IMR-90 (cell line): Measurements from ENCODE around the gene TPCN1. TPM values are rescaled to one million over a fixed set of nuclear protein-coding genes. Genes with fewer than 3 reads are reported as not detected.

ENCODE experiments used
- ATAC-seq: fragments of 200-7000 bp; cut with Tn5 transposase; 2 replicates; pipeline ENCODE4 v1.9.1; 2020; ENCODE audit warnings: low read depth, mild to moderate bottlenecking, moderate library complexity
- BruUV-seq: library from RNA; stranded (reverse); fragments of 400-500 nt; replicated peaks from 2 replicates; lab custom pipeline; 2021; lab: Mats Ljungman, UMichigan
- CTCF ChIA-PET: fragments of 300-600 bp; formaldehyde crosslinking; extraction: SDS; loops from one replicate; lab custom pipeline; 2021; ENCODE audit warnings: antibody characterized with exemption; lab: Yijun Ruan, JAX
- POLR2A ChIA-PET: fragments of 300-600 bp; sonication (Branson Sonifier 250); formaldehyde crosslinking; loops from one replicate; lab custom pipeline; 2022; ENCODE audit warnings: antibody characterized with exemption; ENCODE audit not compliant: unreplicated experiment; lab: Charles Lee
- DNase-seq: peaks from one replicate; pipeline ENCODE4 v3.0.0; 2013
- H2AFZ ChIP-seq: replicated peaks from 2 replicates; pipeline ENCODE3; 2013; ENCODE audit warnings: low read length, mild to moderate bottlenecking; ENCODE audit not compliant: poor library complexity
- H2AK5ac ChIP-seq: 2 replicates; pipeline ENCODE4 v1.6.1; 2013; ENCODE audit warnings: low read depth, low read length, inconsistent platforms
- H2AK9ac ChIP-seq: replicated peaks from 2 replicates; pipeline ENCODE3; 2013; ENCODE audit warnings: mild to moderate bottlenecking, low read depth, low read length, moderate library complexity; ENCODE audit not compliant: poor library complexity
- H2BK120ac ChIP-seq: 2 replicates; pipeline ENCODE4 v1.6.1; 2013; ENCODE audit warnings: low read depth, low read length, inconsistent platforms
- H2BK15ac ChIP-seq: 3 replicates; pipeline ENCODE4 v1.6.1; 2013; ENCODE audit warnings: low read depth, low read length, inconsistent platforms
- H2BK20ac ChIP-seq: 2 replicates; pipeline ENCODE4 v1.6.1; 2013; ENCODE audit warnings: low read depth, mild to moderate bottlenecking, inconsistent platforms, low read length, moderate library complexity
- H2BK5ac ChIP-seq: 2 replicates; pipeline ENCODE4 v1.6.1; 2013; ENCODE audit warnings: mild to moderate bottlenecking, low read depth, low read length, inconsistent platforms; ENCODE audit not compliant: poor library complexity, severe bottlenecking
- H3K14ac ChIP-seq: replicated peaks from 2 replicates; pipeline ENCODE4 v1.6.1; 2013; ENCODE audit warnings: low read depth, low read length, inconsistent platforms
- H3K18ac ChIP-seq: 2 replicates; pipeline ENCODE4 v1.6.1; 2013; ENCODE audit warnings: low read depth, low read length, control low read depth
- H3K23ac ChIP-seq: 2 replicates; pipeline ENCODE4 v1.6.1; 2013; ENCODE audit warnings: low read depth, low read length, inconsistent platforms
- H3K27ac ChIP-seq: 2 replicates; pipeline ENCODE4 v1.5.1; 2013; ENCODE audit warnings: mild to moderate bottlenecking, control low read depth, low read length; ENCODE audit not compliant: insufficient read depth
- H3K27me3 ChIP-seq: 2 replicates; pipeline ENCODE4 v1.6.1; 2013; ENCODE audit warnings: low read length; ENCODE audit not compliant: control insufficient read depth, insufficient read depth
- H3K36me3 ChIP-seq: 2 replicates; pipeline ENCODE4 v1.6.1; 2013; ENCODE audit warnings: low read length, mixed read lengths; ENCODE audit not compliant: control insufficient read depth, insufficient read depth
- H3K4ac ChIP-seq: 2 replicates; pipeline ENCODE4 v1.6.1; 2013; ENCODE audit warnings: low read depth, low read length, inconsistent platforms
- H3K4me1 ChIP-seq: 2 replicates; pipeline ENCODE4 v1.6.1; 2013; ENCODE audit warnings: low read length, mixed read lengths; ENCODE audit not compliant: control insufficient read depth, insufficient read depth
- H3K4me2 ChIP-seq: 2 replicates; pipeline ENCODE4 v1.6.1; 2013; ENCODE audit warnings: low read depth, mild to moderate bottlenecking, control low read depth, low read length, moderate library complexity
- H3K4me3 ChIP-seq: 2 replicates; pipeline ENCODE4 v1.5.1; 2013; ENCODE audit warnings: low read depth, mild to moderate bottlenecking, control low read depth, low read length, moderate library complexity; ENCODE audit not compliant: insufficient read depth
- H3K56ac ChIP-seq: 2 replicates; pipeline ENCODE4 v1.6.1; 2013; ENCODE audit warnings: low read length, inconsistent platforms; ENCODE audit not compliant: insufficient read depth; ENCODE audit errors: extremely low read depth
- H3K79me1 ChIP-seq, 2 experiments: 2 replicates each; pipeline ENCODE4 v1.6.1; 2013; ENCODE audit warnings: low read length in 2 of 2, inconsistent platforms in 1 of 2, low read depth in 1 of 2
- H3K9ac ChIP-seq: 2 replicates; pipeline ENCODE4 v1.6.1; 2013; ENCODE audit warnings: low read depth, low read length, control low read depth
- H3K9me1 ChIP-seq: 2 replicates; pipeline ENCODE4 v1.6.1; 2013; ENCODE audit warnings: low read length, inconsistent platforms; ENCODE audit not compliant: insufficient read depth
- H3K9me3 ChIP-seq: 2 replicates; pipeline ENCODE4 v1.6.1; 2013; ENCODE audit warnings: low read length; ENCODE audit not compliant: control insufficient read depth, insufficient read depth
- H4K20me1 ChIP-seq: 2 replicates; pipeline ENCODE4 v1.6.1; 2013; ENCODE audit warnings: low read length, inconsistent platforms; ENCODE audit not compliant: insufficient read depth
- H4K5ac ChIP-seq: 2 replicates; pipeline ENCODE4 v1.6.1; 2013; ENCODE audit warnings: mild to moderate bottlenecking, low read depth, low read length, control low read depth
- H4K8ac ChIP-seq, 2 experiments: 2 replicates each; pipeline ENCODE4 v1.6.1; 2013; ENCODE audit warnings: low read depth in 2 of 2, low read length in 2 of 2, control low read depth in 1 of 2, inconsistent platforms in 1 of 2
- H4K91ac ChIP-seq: 2 replicates; pipeline ENCODE4 v1.6.1; 2013; ENCODE audit warnings: low read depth, low read length, inconsistent platforms; ENCODE audit not compliant: insufficient read depth
- CEBPB ChIP-seq: IDR thresholded peaks from 2 replicates; pipeline ENCODE4 v1.6.1; 2012; ENCODE audit warnings: low read depth, low read length, improper control_type of control experiment
- MAFK ChIP-seq: IDR thresholded peaks from 2 replicates; pipeline ENCODE4 v1.6.1; 2012; ENCODE audit warnings: low read depth, low read length, improper control_type of control experiment
- MAZ ChIP-seq: IDR thresholded peaks from 2 replicates; pipeline ENCODE4 v1.6.1; 2012; ENCODE audit warnings: low read depth, mild to moderate bottlenecking, low read length, improper control_type of control experiment, moderate library complexity, borderline replicate concordance
- RFX5 ChIP-seq: IDR thresholded peaks from 2 replicates; pipeline ENCODE4 v1.8.0; 2012; ENCODE audit warnings: low read depth, mild to moderate bottlenecking, low read length, moderate library complexity
- SMC3 ChIP-seq: fragments of 150-350 bp; IDR thresholded peaks from 2 replicates; pipeline ENCODE4 v1.6.1; 2016; ENCODE audit warnings: low read depth, mild to moderate bottlenecking, antibody characterized with exemption, low read length, moderate library complexity
- WGBS, 2 experiments: methylation state at CpG; one replicate each; pipeline versions ENCODE4 v1.1.5 to v1.1.7; 2013; ENCODE audit warnings: missing lambda C conversion rate in 2 of 2; ENCODE audit not compliant: insufficient read length in 1 of 2; ENCODE audit errors: extremely low coverage in 2 of 2; 5-methylcytosine and 5-hydroxymethylcytosine counted together
- dilution Hi-C: fragments of 300-500 bp; cut with HindIII; formaldehyde crosslinking; loops from one replicate; pipeline ENCODE4 v1.14.3; 2018; ENCODE audit warnings: low sequenced_read_pairs; ENCODE audit not compliant: unreplicated experiment
- in situ Hi-C: fragments of 300-500 bp; cut with MboI; formaldehyde crosslinking; loops from 3 replicates; pipeline ENCODE4 v1.14.3; 2019; ENCODE audit warnings: low sequenced_read_pairs, inconsistent platforms, mixed read lengths
- intact Hi-C: fragments of 100-400 bp; cut with micrococcal nuclease; formaldehyde crosslinking; loops from 2 replicates; pipeline ENCODE4 v1.10.0; 2022
- polyA plus RNA-seq, 3 experiments: library from polyadenylated mRNA; depleted of rRNA; stranded (reverse); fragments of >200 nt; gene quantifications; 2 replicates each; pipeline ENCODE4 v1.2.3, GENCODE V29; 2012; ENCODE audit warnings: low replicate concordance in 1 of 3
- total RNA-seq: library from RNA; depleted of rRNA; stranded (reverse); fragments of >200 nt; gene quantifications from 2 replicates; pipeline ENCODE4 v1.2.3, GENCODE V29; 2012
- TF ChIP-seq, protein P1 (sequence below): fragments of 150-350 bp; IDR thresholded peaks from 2 replicates; pipeline ENCODE4 v1.6.1; 2017; ENCODE audit warnings: mild to moderate bottlenecking, antibody characterized with exemption, low read length, low read depth
- TF ChIP-seq, protein P2 (sequence below): fragments of 150-350 bp; IDR thresholded peaks from 2 replicates; pipeline ENCODE4 v1.6.1; 2016; ENCODE audit warnings: low read depth, mild to moderate bottlenecking, low read length, moderate library complexity, borderline replicate concordance

Gene TPCN1
- total and polyA plus RNA-seq, 2 of the 4 experiments (the other 2 are of a cell fraction), result 2.0 to 13.2 TPM

DNA sequence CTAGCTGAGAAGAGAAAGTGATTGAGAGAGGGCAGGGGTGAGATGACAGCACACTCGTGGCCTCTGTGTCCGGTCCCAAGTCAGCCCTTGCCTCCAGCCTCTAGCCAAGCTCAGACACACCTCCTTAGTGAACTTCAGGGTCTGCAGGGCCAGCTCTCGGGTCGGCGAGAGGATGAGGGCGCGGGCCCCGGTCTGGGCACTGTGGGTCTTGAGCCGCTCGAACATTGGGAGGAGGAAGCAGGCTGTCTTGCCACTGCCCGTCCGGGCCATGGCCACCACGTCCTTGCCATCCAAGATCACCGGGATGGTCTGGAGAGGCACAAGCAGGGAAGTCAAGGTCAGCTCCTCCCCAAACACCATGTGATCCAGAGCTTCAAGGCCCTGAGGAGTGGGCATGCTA is 42.2 kb upstream of the TPCN1 start:
- no peak for ATAC-seq
- in situ Hi-C loops, result loop anchor here (25.0 kb wide), 1 partner anchor 1233 kb away; the partner anchor contains the start of gene TBX5
- intact Hi-C loops, result no loop called here

More for the DNA sequence above, 42.2 kb upstream of the TPCN1 start:
- POLR2A ChIA-PET, result no interaction called here
- peaks cover 14 to 34% of the 10 kb centered on the region in 2 experiments for H3K79me1 ChIP-seq
- H3K27me3 ChIP-seq, result no peaks in the 10 kb centered on the region
- no peak for DNase-seq
- H4K91ac ChIP-seq, result no peak overlapping the region
- CTCF ChIA-PET, result no interaction called here
- H3K23ac ChIP-seq, result no peak overlapping the region
- H3K4me3 ChIP-seq, result no peak overlapping the region
- H4K5ac ChIP-seq, result no peak overlapping the region
- dilution Hi-C loops, result no loop called here
- no peak overlapping the region for H4K8ac ChIP-seq
- H3K9me1 ChIP-seq, result no peaks in the 10 kb centered on the region
- H3K18ac ChIP-seq, result no peak overlapping the region
- peaks cover 45% of the 10 kb centered on the region for H3K36me3 ChIP-seq
- no peak overlapping the region for H3K56ac ChIP-seq
- WGBS, 2 experiments, result 100% methylated on average over 1 of the region's 14 CpGs; no CpG with 5 or more reads in 1 of the 2 experiments
- no peak overlapping the region for H2AK5ac ChIP-seq
- H2BK5ac ChIP-seq, result no peak overlapping the region
- no peak overlapping the region for H2AK9ac ChIP-seq
- H2AFZ ChIP-seq, result no peak overlapping the region
- no peak overlapping the region for H2BK15ac ChIP-seq
- no peak overlapping the region for H3K14ac ChIP-seq
- H3K4me1 ChIP-seq, result peaks cover 2% of the 10 kb centered on the region; the same call in 1 of the 2 replicates
- H3K9me3 ChIP-seq, result peaks cover 8% of the 10 kb centered on the region
- H3K27ac ChIP-seq, result no peak overlapping the region
- H2BK20ac ChIP-seq, result no peak overlapping the region
- H3K9ac ChIP-seq, result no peak overlapping the region
- H4K20me1 ChIP-seq, result peaks cover 2% of the 10 kb centered on the region
- BruUV-seq, result no TSS peak
- H3K4me2 ChIP-seq, result no peak overlapping the region
- TF ChIP-seq, protein P1, sequence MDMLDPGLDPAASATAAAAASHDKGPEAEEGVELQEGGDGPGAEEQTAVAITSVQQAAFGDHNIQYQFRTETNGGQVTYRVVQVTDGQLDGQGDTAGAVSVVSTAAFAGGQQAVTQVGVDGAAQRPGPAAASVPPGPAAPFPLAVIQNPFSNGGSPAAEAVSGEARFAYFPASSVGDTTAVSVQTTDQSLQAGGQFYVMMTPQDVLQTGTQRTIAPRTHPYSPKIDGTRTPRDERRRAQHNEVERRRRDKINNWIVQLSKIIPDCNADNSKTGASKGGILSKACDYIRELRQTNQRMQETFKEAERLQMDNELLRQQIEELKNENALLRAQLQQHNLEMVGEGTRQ, result no peak
- TF ChIP-seq CEBPB (no peak), MAFK (no peak), RFX5 (no peak), SMC3 (no peak), MAZ (no peak)
- TF ChIP-seq, protein P2, sequence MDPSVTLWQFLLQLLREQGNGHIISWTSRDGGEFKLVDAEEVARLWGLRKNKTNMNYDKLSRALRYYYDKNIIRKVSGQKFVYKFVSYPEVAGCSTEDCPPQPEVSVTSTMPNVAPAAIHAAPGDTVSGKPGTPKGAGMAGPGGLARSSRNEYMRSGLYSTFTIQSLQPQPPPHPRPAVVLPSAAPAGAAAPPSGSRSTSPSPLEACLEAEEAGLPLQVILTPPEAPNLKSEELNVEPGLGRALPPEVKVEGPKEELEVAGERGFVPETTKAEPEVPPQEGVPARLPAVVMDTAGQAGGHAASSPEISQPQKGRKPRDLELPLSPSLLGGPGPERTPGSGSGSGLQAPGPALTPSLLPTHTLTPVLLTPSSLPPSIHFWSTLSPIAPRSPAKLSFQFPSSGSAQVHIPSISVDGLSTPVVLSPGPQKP, result no peak
- no peak overlapping the region for H3K4ac ChIP-seq
- no peak overlapping the region for H2BK120ac ChIP-seq
